Lung (tissue), 12 donors: ENCODE results near the gene CFAP221. TPM values are rescaled to one million over a fixed set of nuclear protein-coding genes. Genes with fewer than 3 reads are reported as not detected.

Experiments used
- ATAC-seq: fragments of 200-7000 bp; cut with Tn5 transposase; one replicate; pipeline ENCODE4 v1.9.1; 2020; ENCODE audit warnings: moderate number of reproducible peaks; ENCODE audit not compliant: insufficient read depth, low FRiP score
- DNase-seq, 3 donors: peaks; one replicate each; pipeline ENCODE4 v3.0.0-alpha.2; 2013 to 2017
- H3K27ac ChIP-seq, 2 donors: one replicate each; pipeline ENCODE4 v1.5.1; 2013; ENCODE audit warnings: mild to moderate bottlenecking in 2 of 2, moderate library complexity in 2 of 2, control low read depth in 1 of 2, inconsistent platforms in 1 of 2, low read depth in 1 of 2, low read length in 1 of 2
- H3K27me3 ChIP-seq, 3 donors: one replicate each; pipeline ENCODE4 v1.5.1; 2013; ENCODE audit warnings: low read length in 2 of 3; ENCODE audit not compliant: control insufficient read depth in 3 of 3, insufficient read depth in 3 of 3
- H3K36me3 ChIP-seq, 4 donors: one replicate each; pipeline ENCODE4 v1.5.1; 2013; ENCODE audit warnings: low read length in 4 of 4, mild to moderate bottlenecking in 1 of 4, moderate library complexity in 1 of 4; ENCODE audit not compliant: control insufficient read depth in 4 of 4, insufficient read depth in 4 of 4
- H3K4me1 ChIP-seq, 5 donors: one replicate each; pipeline ENCODE4 v1.5.1; 2013; ENCODE audit warnings: low read length in 5 of 5, mild to moderate bottlenecking in 2 of 5, moderate library complexity in 1 of 5; ENCODE audit not compliant: control insufficient read depth in 5 of 5, insufficient read depth in 5 of 5
- H3K4me3 ChIP-seq: one replicate; pipeline ENCODE4 v1.5.1; 2013; ENCODE audit warnings: mild to moderate bottlenecking, control low read depth, moderate library complexity
- H3K9ac ChIP-seq, 2 donors: one replicate each; pipeline ENCODE4 v1.5.1; 2013; ENCODE audit warnings: low read length in 2 of 2, control low read depth in 1 of 2; ENCODE audit not compliant: insufficient read depth in 1 of 2
- H3K9me3 ChIP-seq, 4 donors: one replicate each; pipeline ENCODE4 v1.5.1; 2013; ENCODE audit warnings: low read length in 3 of 4, mild to moderate bottlenecking in 1 of 4, moderate library complexity in 1 of 4; ENCODE audit not compliant: control insufficient read depth in 4 of 4, insufficient read depth in 3 of 4
- WGBS, 2 donors: extraction: QIAGEN DNeasy Blood & Tissue Kit; methylation state at CpG; one replicate each; pipeline ENCODE4 v1.1.7; 2013; 5-methylcytosine and 5-hydroxymethylcytosine counted together
- polyA plus RNA-seq, 2 donors: library from polyadenylated mRNA; stranded (reverse); fragments of 200-250 nt; gene quantifications; one replicate each; pipeline ENCODE4 v1.2.1, GENCODE V29; 2013
- total RNA-seq, 2 donors: library from RNA; depleted of rRNA in 1 of 2; stranded (reverse); fragments of >200 nt in 1 of 2; gene quantifications; one replicate each; pipeline ENCODE4 v1.2.1, GENCODE V29; 2014 to 2021
- TF ChIP-seq, protein P1 (sequence below): IDR thresholded peaks from 2 replicates; pipeline ENCODE4 v1.5.1; 2012; ENCODE audit warnings: mild to moderate bottlenecking; ENCODE audit errors: control extremely low read depth, extremely low read depth
- donor health status: control.
- donor health status: control.
- donor health status: Bipolar disorder and iron deficiency.
- donor health status: healthy.
- donor health status: DM: yes; HTN: yes; CAD: no.

Gene CFAP221
- total and polyA plus RNA-seq, 4 donors = 8.6 to 63.5 (median 29.3) TPM

DNA sequence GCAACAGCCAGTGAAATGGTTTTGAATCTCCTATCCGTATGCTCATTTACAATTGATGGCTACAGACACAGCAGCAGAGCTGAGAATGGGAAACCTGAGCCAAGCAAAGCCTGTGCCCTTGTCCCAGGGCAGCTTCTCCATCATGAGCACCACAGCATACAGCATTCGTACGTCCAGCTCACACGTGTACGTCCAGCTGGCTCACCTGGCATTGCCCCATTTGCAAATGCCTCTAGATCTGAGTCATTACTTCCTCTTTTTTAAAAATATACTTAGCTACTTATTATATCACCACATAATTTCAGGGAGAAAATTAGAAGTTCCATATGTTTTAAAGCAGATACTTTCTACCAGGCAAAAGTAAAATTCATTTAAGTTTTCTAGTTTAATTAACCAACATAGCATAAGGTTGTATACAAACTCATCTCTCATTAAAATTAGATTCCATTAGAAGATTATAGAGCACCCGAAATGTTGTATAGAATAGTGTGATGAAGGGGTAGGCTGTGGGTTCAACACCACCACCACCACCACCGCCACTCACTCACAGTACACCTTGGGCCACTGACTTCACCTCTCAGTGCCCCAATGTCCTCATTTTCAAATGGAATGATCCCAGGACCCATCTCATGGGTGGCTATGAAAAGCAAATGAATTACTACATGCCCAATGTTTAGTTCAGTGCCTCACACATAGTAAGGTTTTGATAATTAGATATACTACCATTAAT is 103.4 kb downstream of the CFAP221 start:
- Histone ChIP-seq H3K27me3 (no peaks in the 10 kb centered on the region), H3K4me3 (no peak overlapping the region), H3K27ac (no peak overlapping the region), H3K9me3 (peaks cover 4 to 8% (median 6%) of the 10 kb centered on the region in 4 donors), H3K36me3 (no peaks in the 10 kb centered on the region), H3K4me1 (peaks cover 0 to 30% (median 3%) of the 10 kb centered on the region in 5 donors), H3K9ac (no peak overlapping the region)
- DNase-seq (no peak), ATAC-seq (no peak)
- TF ChIP-seq, protein P1, sequence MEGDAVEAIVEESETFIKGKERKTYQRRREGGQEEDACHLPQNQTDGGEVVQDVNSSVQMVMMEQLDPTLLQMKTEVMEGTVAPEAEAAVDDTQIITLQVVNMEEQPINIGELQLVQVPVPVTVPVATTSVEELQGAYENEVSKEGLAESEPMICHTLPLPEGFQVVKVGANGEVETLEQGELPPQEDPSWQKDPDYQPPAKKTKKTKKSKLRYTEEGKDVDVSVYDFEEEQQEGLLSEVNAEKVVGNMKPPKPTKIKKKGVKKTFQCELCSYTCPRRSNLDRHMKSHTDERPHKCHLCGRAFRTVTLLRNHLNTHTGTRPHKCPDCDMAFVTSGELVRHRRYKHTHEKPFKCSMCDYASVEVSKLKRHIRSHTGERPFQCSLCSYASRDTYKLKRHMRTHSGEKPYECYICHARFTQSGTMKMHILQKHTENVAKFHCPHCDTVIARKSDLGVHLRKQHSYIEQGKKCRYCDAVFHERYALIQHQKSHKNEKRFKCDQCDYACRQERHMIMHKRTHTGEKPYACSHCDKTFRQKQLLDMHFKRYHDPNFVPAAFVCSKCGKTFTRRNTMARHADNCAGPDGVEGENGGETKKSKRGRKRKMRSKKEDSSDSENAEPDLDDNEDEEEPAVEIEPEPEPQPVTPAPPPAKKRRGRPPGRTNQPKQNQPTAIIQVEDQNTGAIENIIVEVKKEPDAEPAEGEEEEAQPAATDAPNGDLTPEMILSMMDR = no peak
- whole genome bisulfite sequencing, 2 donors = 58 to 66% methylated on average over 7 of the region's 7 CpGs

DNA sequence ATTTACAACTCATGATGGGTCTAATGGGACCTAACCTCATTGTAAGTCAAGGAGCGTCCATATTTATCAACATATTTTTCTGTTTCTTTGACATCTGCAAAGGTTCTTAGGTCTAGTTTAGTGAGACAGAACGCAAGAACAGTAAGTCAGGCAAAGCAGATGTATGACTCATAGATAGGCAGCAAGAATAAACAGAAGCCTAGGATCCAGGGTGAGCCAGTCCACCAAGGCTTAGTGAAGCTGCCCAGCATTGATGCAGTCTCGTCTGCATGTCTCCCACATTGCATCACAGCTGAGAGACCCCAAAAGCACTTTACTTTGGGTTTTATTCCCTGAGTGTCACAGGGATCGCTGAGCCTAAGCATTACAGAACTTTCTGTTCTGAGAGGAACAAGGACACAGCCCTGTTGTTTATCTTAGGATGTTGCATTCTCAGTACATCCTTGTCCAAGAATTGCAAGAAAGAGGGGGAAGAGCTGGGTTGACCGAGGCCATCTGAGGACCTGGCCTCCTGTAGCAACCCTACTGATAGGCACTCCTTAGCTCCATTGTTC is 105.2 kb downstream of the CFAP221 start:
- DNase-seq (no peak), ATAC-seq (no peak)
- no peak overlapping the region for H3K4me3 ChIP-seq
- no peak overlapping the region for H3K27ac ChIP-seq
- no peaks in the 10 kb centered on the region for H3K36me3 ChIP-seq
- TF ChIP-seq, protein P1 = no peak
- peaks cover 4 to 8% (median 6%) of the 10 kb centered on the region in 4 donors for H3K9me3 ChIP-seq
- 83 to 88% methylated on average over 5 of the region's 5 CpGs for WGBS, 2 donors
- H3K9ac ChIP-seq = no peak overlapping the region
- H3K27me3 ChIP-seq = no peaks in the 10 kb centered on the region
- H3K4me1 ChIP-seq = peaks cover 0 to 28% (median 3%) of the 10 kb centered on the region in 5 donors

DNA sequence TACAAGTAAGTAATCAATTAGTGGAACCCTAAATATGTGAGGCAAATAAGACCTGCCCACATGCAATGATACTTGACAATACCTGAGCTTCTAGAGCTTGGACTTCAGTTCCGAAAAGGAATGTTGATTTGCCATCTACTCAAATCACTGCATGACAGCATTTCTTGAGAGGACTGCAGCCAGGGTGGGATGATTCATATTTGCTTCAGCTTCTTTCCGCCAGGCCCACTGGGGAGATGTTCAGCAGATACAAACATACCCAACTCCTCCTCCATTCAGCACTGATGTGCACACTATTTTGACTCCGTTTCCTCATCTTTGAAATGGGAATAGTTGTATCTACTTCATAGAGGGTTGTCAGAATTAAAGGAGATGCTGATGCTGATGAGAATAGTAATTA is 106.0 kb downstream of the CFAP221 start:
- ATAC-seq = no peak
- no peaks in the 10 kb centered on the region for H3K36me3 ChIP-seq
- DNase-seq = no peak
- WGBS, 2 donors = 80 to 92% methylated on average over 3 of the region's 3 CpGs
- no peak overlapping the region for H3K27ac ChIP-seq
- TF ChIP-seq, protein P1 = no peak
- H3K4me1 ChIP-seq = peaks cover 0 to 23% (median 3%) of the 10 kb centered on the region in 5 donors
- no peak overlapping the region for H3K9ac ChIP-seq
- H3K27me3 ChIP-seq = no peaks in the 10 kb centered on the region
- peaks cover 4 to 8% (median 6%) of the 10 kb centered on the region in 4 donors for H3K9me3 ChIP-seq
- H3K4me3 ChIP-seq = no peak overlapping the region
